SK-N-SH (cell line): ENCODE results near the gene ASCC2. TPM values are rescaled to one million over a fixed set of nuclear protein-coding genes. Genes with fewer than 3 reads are reported as not detected.
A peak's percentile ranks its signal among the peaks of the same experiment; 100 is the strongest.

ENCODE experiments used
- CTCF ChIA-PET: fragments of 300-600, 350-600 bp; formaldehyde crosslinking; extraction: SDS; loops from one replicate; lab custom pipeline; 2021; lab: Yijun Ruan, JAX
- POLR2A ChIA-PET: fragments of 350-600 bp; sonication (Branson Sonifier 250); formaldehyde crosslinking; extraction: SDS; loops from one replicate; lab custom pipeline; 2020; ENCODE audit warnings: antibody characterized with exemption, inconsistent platforms; lab: Yijun Ruan, JAX
- DNase-seq: peaks from one replicate; pipeline ENCODE4 v3.0.0; 2012
- H2AFZ ChIP-seq: fragments of 200-600 bp; sonication (generic); 2 replicates; pipeline ENCODE4 v1.8.1; 2016; ENCODE audit warnings: antibody characterized with exemption, mild to moderate bottlenecking, low read depth
- H3F3A ChIP-seq: fragments of 200-600 bp; sonication (generic); replicated peaks from 2 replicates; pipeline ENCODE3; 2016; ENCODE audit warnings: antibody characterized with exemption, mild to moderate bottlenecking; ENCODE audit not compliant: insufficient read depth
- H3K27ac ChIP-seq, 2 experiments: fragments of 200-500 bp in 1 of 2; fragments of 200-600 bp in 1 of 2; sonication (Bioruptor generic) in 1 of 2; sonication (generic), shearing (Covaris generic) in 1 of 2; 2 replicates each; pipeline versions ENCODE4 v1.5.1 to v1.6.1; 2014 to 2016; ENCODE audit warnings: low read depth in 2 of 2, inconsistent platforms in 1 of 2, low read length in 1 of 2, mild to moderate bottlenecking in 1 of 2, mixed read lengths in 1 of 2
- H3K27me3 ChIP-seq: fragments of 200-600 bp; sonication (generic), shearing (Covaris generic); 2 replicates; pipeline ENCODE4 v1.6.1; 2016; ENCODE audit warnings: mixed run types; ENCODE audit not compliant: insufficient read depth
- H3K36me3 ChIP-seq, 2 experiments: fragments of 200-500 bp in 1 of 2; fragments of 200-600 bp in 1 of 2; sonication (Bioruptor generic) in 1 of 2; sonication (generic) in 1 of 2; replicated peaks in 1 of 2; 2 replicates each; pipeline versions ENCODE3 to v1.5.1; 2014 to 2016; ENCODE audit warnings: low read length in 1 of 2, mild to moderate bottlenecking in 1 of 2; ENCODE audit not compliant: insufficient read depth in 2 of 2, control insufficient read depth in 1 of 2
- H3K4me1 ChIP-seq, 2 experiments: fragments of 200-500 bp in 1 of 2; fragments of 200-600 bp in 1 of 2; sonication (Bioruptor generic) in 1 of 2; sonication (generic), shearing (Covaris generic) in 1 of 2; 2 replicates each; pipeline versions ENCODE4 v1.5.1 to v1.6.1; 2014 to 2016; ENCODE audit warnings: low read depth in 1 of 2, low read length in 1 of 2, mixed run types in 1 of 2; ENCODE audit not compliant: insufficient read depth in 2 of 2, control insufficient read depth in 1 of 2
- H3K4me2 ChIP-seq: fragments of 200-600 bp; sonication (generic), shearing (Covaris generic); 2 replicates; pipeline ENCODE4 v1.6.1; 2017; ENCODE audit warnings: mixed run types
- H3K4me3 ChIP-seq, 2 experiments: fragments of 200-500 bp in 1 of 2; fragments of 200-600 bp in 1 of 2; sonication (Bioruptor generic) in 1 of 2; sonication (generic), shearing (Covaris generic) in 1 of 2; 2 replicates each; pipeline versions ENCODE4 v1.5.1 to v1.8.1; 2014 to 2016; ENCODE audit warnings: low read depth in 2 of 2, inconsistent platforms in 1 of 2, low read length in 1 of 2, mild to moderate bottlenecking in 1 of 2, mixed read lengths in 1 of 2, moderate library complexity in 1 of 2
- H3K79me2 ChIP-seq: fragments of 200-600 bp; sonication (generic); 2 replicates; pipeline ENCODE4 v1.8.1; 2017; ENCODE audit warnings: mild to moderate bottlenecking; ENCODE audit not compliant: insufficient read depth
- H3K9ac ChIP-seq: fragments of 200-600 bp; sonication (generic); 2 replicates; pipeline ENCODE4 v1.6.1; 2017; ENCODE audit warnings: mixed run types
- H3K9me2 ChIP-seq: fragments of 200-600 bp; sonication (generic); 2 replicates; pipeline ENCODE4 v1.6.1; 2017; ENCODE audit warnings: mixed run types
- H3K9me3 ChIP-seq: fragments of 200-600 bp; sonication (generic); 2 replicates; pipeline ENCODE4 v1.6.1; 2017; ENCODE audit warnings: mixed run types, mild to moderate bottlenecking, moderate library complexity
- H4K20me1 ChIP-seq: fragments of 200-600 bp; sonication (generic); 2 replicates; pipeline ENCODE4 v1.6.1; 2017; ENCODE audit warnings: mild to moderate bottlenecking, mixed run types; ENCODE audit not compliant: insufficient read depth
- CHD2 ChIP-seq: fragments of 150-350 bp; IDR thresholded peaks from 2 replicates; pipeline ENCODE4 v1.6.1; 2018; ENCODE audit warnings: low read length; ENCODE audit not compliant: partially characterized antibody
- CTCF ChIP-seq: fragments of 200-600 bp; sonication (generic); IDR thresholded peaks from 2 replicates; pipeline ENCODE4 v1.6.1; 2017; ENCODE audit warnings: antibody characterized with exemption, mild to moderate bottlenecking, moderate library complexity
- ELF1 ChIP-seq: IDR thresholded peaks from 2 replicates; pipeline ENCODE4 v1.4.0; 2012
- EP300 ChIP-seq, 2 experiments: IDR thresholded peaks; 2 replicates each; pipeline versions ENCODE4 v1.4.0 to v1.6.1; 2012; ENCODE audit warnings: borderline replicate concordance in 1 of 2, low read depth in 1 of 2, low read length in 1 of 2
- FOSL2 ChIP-seq: IDR thresholded peaks from 2 replicates; pipeline ENCODE4 v1.4.0; 2012; ENCODE audit warnings: low read depth, mild to moderate bottlenecking, moderate library complexity, borderline replicate concordance
- GABPA ChIP-seq: IDR thresholded peaks from 2 replicates; pipeline ENCODE4 v1.4.0; 2012; ENCODE audit warnings: low read depth, mild to moderate bottlenecking
- MEF2A ChIP-seq: IDR thresholded peaks from 2 replicates; pipeline ENCODE4 v1.4.0; 2012; ENCODE audit warnings: low read depth, borderline replicate concordance
- PBX3 ChIP-seq: IDR thresholded peaks from 2 replicates; pipeline ENCODE4; 2012
- RAD21 ChIP-seq: IDR thresholded peaks from 2 replicates; pipeline ENCODE4 v1.6.1; 2012; ENCODE audit warnings: mild to moderate bottlenecking, low read length
- SIN3A ChIP-seq: IDR thresholded peaks from 2 replicates; pipeline ENCODE4 v1.6.1; 2012; ENCODE audit warnings: low read depth, mild to moderate bottlenecking, low read length, moderate library complexity, borderline replicate concordance
- SMC3 ChIP-seq: IDR thresholded peaks from 2 replicates; pipeline ENCODE4 v1.6.1; 2012; ENCODE audit warnings: low read depth, low read length, improper control_type of control experiment
- TEAD4 ChIP-seq: IDR thresholded peaks from 2 replicates; pipeline ENCODE4 v1.4.0; 2012; ENCODE audit warnings: mild to moderate bottlenecking, borderline replicate concordance; ENCODE audit not compliant: insufficient read depth
- USF1 ChIP-seq: IDR thresholded peaks from 2 replicates; pipeline ENCODE4 v1.4.0; 2012; ENCODE audit warnings: low read depth, borderline replicate concordance
- ZBTB33 ChIP-seq: IDR thresholded peaks from 2 replicates; pipeline ENCODE4 v1.4.0; 2012; ENCODE audit warnings: low read depth, borderline replicate concordance
- WGBS: methylation state at CpG from one replicate; pipeline ENCODE4 v1.1.6; 2017; ENCODE audit warnings: low lambda C conversion rate; 5-methylcytosine and 5-hydroxymethylcytosine counted together
- polyA plus RNA-seq, 3 experiments: library from polyadenylated mRNA; depleted of rRNA; stranded (reverse); fragments of >200 nt; gene quantifications; 2 replicates each; pipeline ENCODE4 v1.2.3, GENCODE V29; 2012

ASCC2 gene
- polyA plus RNA-seq, 1 of the 3 experiments (the other 2 are of a cell fraction): 82.0 TPM

GRCh38 chr22:29831958-29832357 lies 6.1 kb downstream of the ASCC2 start:
- TF ChIP-seq USF1 (no peak), SMC3 (no peak), EP300 (IDR thresholded peaks at IDR 0.05; ENCODE audit: borderline replicate concordance in 1 of 2, low read depth in 1 of 2, low read length in 1 of 2) (no peak), MEF2A (no peak), ELF1 (no peak), CHD2 (no peak), FOSL2 (no peak), TEAD4 (no peak), SIN3A (no peak), ZBTB33 (no peak), PBX3 (no peak), CTCF (no peak), GABPA (no peak), RAD21 (no peak)
- TF ChIP-seq, all 33 proteins: peak for 0
- 90% methylated on average over 9 of the region's 9 CpGs for WGBS
- no peak for DNase-seq
- H3K9me3 ChIP-seq: no peaks in the 10 kb centered on the region
- H3K79me2 ChIP-seq: peaks cover 41% of the 10 kb centered on the region
- peaks cover 0 to 22% of the 10 kb centered on the region in 2 experiments; a peak in 2 of 4 replicates for H3K4me1 ChIP-seq
- POLR2A ChIA-PET: interaction anchor here (0.6 to 1.2 kb wide), 3 partner anchors 10 to 196 kb away, joined by 3 to 4 read pairs (median 4); no protein-coding TSS in a partner anchor
- no peaks in the 10 kb centered on the region for H3K9me2 ChIP-seq
- no peak overlapping the region for H3K4me3 ChIP-seq
- H3K4me2 ChIP-seq: no peak overlapping the region
- CTCF ChIA-PET: interaction anchor here (1.1 to 2.1 kb wide), 3 partner anchors 12 to 173 kb away, joined by 3 to 7 read pairs (median 4); no protein-coding TSS in a partner anchor
- peaks cover 20 to 32% of the 10 kb centered on the region in 2 experiments for H3K36me3 ChIP-seq
- H3F3A ChIP-seq: peaks cover 5% of the 10 kb centered on the region
- no peaks in the 10 kb centered on the region for H4K20me1 ChIP-seq
- H3K27me3 ChIP-seq: no peaks in the 10 kb centered on the region
- peak overlapping the region in 1 of 2 experiments; percentile 1; a peak in 1 of 4 replicates for H3K27ac ChIP-seq
- H2AFZ ChIP-seq: no peak overlapping the region
- H3K9ac ChIP-seq: no peak overlapping the region
